Transverse colon (tissue), 4 donors: ENCODE measurements around the gene GGACT.

Source experiments
- CTCF ChIP-seq, 5 experiments: fragments of 200-600 bp in 3 of 5; fragments of 450-650 bp in 2 of 5; sonication (generic) in 3 of 5; IDR thresholded peaks; 1 replicate in 2 of 5; 2 replicates in 3 of 5; pipeline ENCODE4 v1.5.1; 2016 to 2017; ENCODE audit warnings: antibody characterized with exemption in 5 of 5, inconsistent platforms in 3 of 5, mild to moderate bottlenecking in 2 of 5, moderate library complexity in 1 of 5
- POLR2AphosphoS5 ChIP-seq, 3 donors: sonication (generic); formaldehyde crosslinking; IDR thresholded peaks; one replicate each; pipeline ENCODE4 v1.6.1; 2016; ENCODE audit warnings: antibody characterized with exemption in 3 of 3

GRCh38 chr13:100523411-100523810, 65.2 kb downstream of the GGACT start:
- TF ChIP-seq CTCF (IDR thresholded peaks at IDR 0.05) (no peak), POLR2AphosphoS5 (IDR thresholded peaks at IDR 0.05) (no peak)
